IMR-90 (cell line): Measurements from ENCODE around the gene PEX11A.

Experiments
- BHLHE40 ChIP-seq: fragments of 150-350 bp; IDR thresholded peaks from 2 replicates; pipeline ENCODE4 v1.6.1; 2016; ENCODE audit warnings: mild to moderate bottlenecking, low read depth, low read length
- CTCF ChIP-seq: conservative IDR thresholded peaks from 2 replicates; pipeline ENCODE4 v1.5.1; 2012; ENCODE audit warnings: mild to moderate bottlenecking, low read depth, low read length, improper control_type of control experiment
- POLR2A ChIP-seq: IDR thresholded peaks from 2 replicates; pipeline ENCODE4 v1.6.1; 2012; ENCODE audit warnings: mild to moderate bottlenecking, low read depth, low read length
- RAD21 ChIP-seq: IDR thresholded peaks from 2 replicates; pipeline ENCODE4 v1.6.1; 2012; ENCODE audit warnings: low read length, improper control_type of control experiment

GRCh38 chr15:89685995-89686394 lies 4.6 kb downstream of the PEX11A start:
- no peak for TF ChIP-seq POLR2A
- TF ChIP-seq RAD21: no peak
- TF ChIP-seq CTCF: no peak
- TF ChIP-seq BHLHE40: no peak
